IMR-90 (cell line): Measurements from ENCODE around the gene UXS1.

Experiments used
- BHLHE40 ChIP-seq: fragments of 150-350 bp; IDR thresholded peaks from 2 replicates; pipeline ENCODE4 v1.6.1; 2016; ENCODE audit warnings: mild to moderate bottlenecking, low read depth, low read length
- CHD1 ChIP-seq: IDR thresholded peaks from 2 replicates; pipeline ENCODE4 v1.6.1; 2012; ENCODE audit warnings: low read depth, low read length, improper control_type of control experiment
- CTCF ChIP-seq: conservative IDR thresholded peaks from 2 replicates; pipeline ENCODE4 v1.5.1; 2012; ENCODE audit warnings: mild to moderate bottlenecking, low read depth, low read length, improper control_type of control experiment
- MAFK ChIP-seq: IDR thresholded peaks from 2 replicates; pipeline ENCODE4 v1.6.1; 2012; ENCODE audit warnings: low read depth, low read length, improper control_type of control experiment
- MXI1 ChIP-seq: IDR thresholded peaks from 2 replicates; pipeline ENCODE4 v1.6.1; 2012; ENCODE audit warnings: low read depth, mild to moderate bottlenecking, low read length, moderate library complexity, borderline replicate concordance
- POLR2A ChIP-seq: IDR thresholded peaks from 2 replicates; pipeline ENCODE4 v1.6.1; 2012; ENCODE audit warnings: mild to moderate bottlenecking, low read depth, low read length
- RCOR1 ChIP-seq: IDR thresholded peaks from 2 replicates; pipeline ENCODE4 v1.6.1; 2012; ENCODE audit warnings: mild to moderate bottlenecking, low read length, improper control_type of control experiment; ENCODE audit not compliant: insufficient replicate concordance
- RFX5 ChIP-seq: IDR thresholded peaks from 2 replicates; pipeline ENCODE4 v1.8.0; 2012; ENCODE audit warnings: low read depth, mild to moderate bottlenecking, low read length, moderate library complexity
- SMC3 ChIP-seq: fragments of 150-350 bp; IDR thresholded peaks from 2 replicates; pipeline ENCODE4 v1.6.1; 2016; ENCODE audit warnings: low read depth, mild to moderate bottlenecking, antibody characterized with exemption, low read length, moderate library complexity
- USF2 ChIP-seq: fragments of 150-350 bp; IDR thresholded peaks from 2 replicates; pipeline ENCODE4 v1.6.1; 2017; ENCODE audit warnings: mild to moderate bottlenecking, antibody characterized with exemption, low read length, low read depth

- no peak for TF ChIP-seq CTCF
- TF ChIP-seq POLR2A: no peak
- no peak for TF ChIP-seq CHD1
- no peak for TF ChIP-seq MXI1
- no peak for TF ChIP-seq RFX5
- no peak for TF ChIP-seq BHLHE40
- TF ChIP-seq RCOR1: no peak
- no peak for TF ChIP-seq SMC3
- TF ChIP-seq MAFK: no peak
- TF ChIP-seq USF2: no peak
Measured at GRCh38 chr2:106126295-106126694, 67.8 kb downstream of the UXS1 start.
